Measurements from ENCODE around the gene FAM110D.

- TF ChIP-seq CTCF (IDR thresholded peaks at IDR 0.05; ENCODE audit: insufficient read depth, low read length) (no peak), REST (IDR thresholded peaks at IDR 0.05; ENCODE audit: insufficient replicate concordance, low read depth) (no peak), POLR2AphosphoS5 (IDR thresholded peaks at IDR 0.05; ENCODE audit: low read depth) (no peak), GABPA (IDR thresholded peaks at IDR 0.05; ENCODE audit: low read depth) (no peak)
These were observed 3.4 kb downstream of the FAM110D start for GRCh38 chr1:26162220-26162709.
